Fibroblast of skin of left quadriceps (primary cell): ENCODE measurements around the gene SLC4A11.
"Not testable (repeated sequence)": the region's sequence is repeated elsewhere in the genome, so short reads cannot be mapped to it uniquely, and the experiment has no call there.

ENCODE experiments used
- DNase-seq, 2 experiments: peaks; one replicate each; pipeline ENCODE4 v3.0.0-alpha.2; 2013; ENCODE audit warnings: low read depth in 2 of 2

Gene SLC4A11

DNA sequence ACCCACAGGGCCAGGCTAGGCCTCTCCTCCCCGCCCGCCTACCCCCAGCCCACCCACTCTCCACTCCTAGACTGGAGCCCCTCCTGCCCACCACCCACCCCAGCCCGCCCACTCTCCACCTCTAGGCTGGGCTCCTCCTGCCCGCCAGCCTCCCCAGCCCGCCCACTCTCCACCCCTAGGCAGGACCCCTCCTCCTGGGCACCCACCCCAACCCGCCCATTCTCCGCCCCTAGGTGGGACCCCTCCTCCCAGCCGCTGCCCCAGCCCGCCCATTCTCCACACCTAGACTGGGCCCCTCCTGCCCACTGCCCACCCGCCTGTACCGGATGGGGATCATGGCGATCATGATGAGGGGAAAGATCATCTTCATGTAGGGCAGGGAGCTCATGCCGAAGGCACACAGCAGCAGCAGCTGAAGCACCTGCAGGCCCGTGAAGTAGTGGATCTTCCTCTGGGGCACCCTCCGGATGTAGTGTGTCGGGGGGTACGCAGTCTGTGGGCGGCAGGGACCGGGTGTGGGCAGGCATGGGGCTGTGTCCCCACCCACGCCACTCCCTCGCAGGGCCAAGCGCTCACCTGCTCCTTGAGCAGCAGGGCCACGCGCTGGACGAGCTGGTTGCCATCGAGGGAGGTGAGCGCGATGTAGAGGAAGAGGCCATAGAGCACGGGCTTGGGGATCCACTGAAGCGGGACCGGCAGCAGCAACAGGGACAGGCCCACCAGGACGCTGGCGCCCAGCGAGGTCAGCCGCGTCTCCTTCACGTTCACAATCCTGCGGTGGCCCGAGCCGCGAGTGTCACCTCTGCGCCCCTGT lies 10.8 kb downstream of the SLC4A11 start:
- DNase-seq = no peak

- no peak for DNase-seq
Observed at GRCh38 chr20:3227506-3227905, 11.5 kb downstream of the SLC4A11 start.

- no peak for DNase-seq
Observed at GRCh38 chr20:3226864-3227263, 12.1 kb downstream of the SLC4A11 start.

DNA sequence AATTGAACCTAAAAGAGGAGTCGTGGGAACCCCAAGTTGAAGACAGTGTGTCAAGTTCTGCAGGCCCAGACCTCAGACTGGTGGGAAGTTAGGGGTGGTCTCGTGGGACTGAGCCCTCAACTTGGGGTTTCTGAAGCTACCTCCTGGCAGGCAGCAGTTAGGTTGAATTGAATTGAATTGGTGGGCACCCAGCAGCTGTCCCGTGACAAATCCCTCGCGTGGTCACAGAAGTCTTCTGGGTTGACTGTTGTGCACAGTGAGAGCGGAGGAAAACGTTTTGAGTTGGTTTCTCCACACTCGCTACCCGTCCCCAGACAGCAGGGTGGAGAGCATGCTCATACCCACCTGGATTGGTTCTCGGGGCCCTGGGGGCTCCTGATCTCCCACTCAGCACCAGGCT lies 12.9 kb downstream of the SLC4A11 start:
- no peak for DNase-seq

GRCh38 chr20:3224681-3225421 lies 14.1 kb downstream of the SLC4A11 start:
- DNase-seq = no peak

GRCh38 chr20:3223994-3224680 lies 14.9 kb downstream of the SLC4A11 start:
- no peak for DNase-seq

DNA sequence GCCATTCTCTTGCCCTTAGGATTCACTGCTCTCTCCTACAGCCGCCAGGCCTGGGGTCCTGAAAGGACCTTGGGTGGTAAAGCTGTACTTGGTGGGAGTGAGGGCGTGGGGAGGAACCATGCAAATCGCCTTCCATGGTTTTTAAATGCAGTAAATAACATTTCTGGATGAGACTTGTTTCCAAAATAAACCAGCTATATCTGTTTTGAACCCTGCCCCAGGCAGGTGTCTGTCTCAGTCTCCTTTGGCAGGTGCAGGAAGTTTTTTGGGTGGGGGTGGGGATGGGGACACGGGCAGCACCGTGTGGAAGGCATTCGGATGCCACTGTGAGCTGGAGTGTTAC lies 15.4 kb downstream of the SLC4A11 start:
- DNase-seq = no peak

- no peak for DNase-seq
Observed at GRCh38 chr20:3222635-3223600, 16.1 kb downstream of the SLC4A11 start.

- DNase-seq = no peak
Observed at GRCh38 chr20:3221398-3222226, 17.4 kb downstream of the SLC4A11 start.

DNA sequence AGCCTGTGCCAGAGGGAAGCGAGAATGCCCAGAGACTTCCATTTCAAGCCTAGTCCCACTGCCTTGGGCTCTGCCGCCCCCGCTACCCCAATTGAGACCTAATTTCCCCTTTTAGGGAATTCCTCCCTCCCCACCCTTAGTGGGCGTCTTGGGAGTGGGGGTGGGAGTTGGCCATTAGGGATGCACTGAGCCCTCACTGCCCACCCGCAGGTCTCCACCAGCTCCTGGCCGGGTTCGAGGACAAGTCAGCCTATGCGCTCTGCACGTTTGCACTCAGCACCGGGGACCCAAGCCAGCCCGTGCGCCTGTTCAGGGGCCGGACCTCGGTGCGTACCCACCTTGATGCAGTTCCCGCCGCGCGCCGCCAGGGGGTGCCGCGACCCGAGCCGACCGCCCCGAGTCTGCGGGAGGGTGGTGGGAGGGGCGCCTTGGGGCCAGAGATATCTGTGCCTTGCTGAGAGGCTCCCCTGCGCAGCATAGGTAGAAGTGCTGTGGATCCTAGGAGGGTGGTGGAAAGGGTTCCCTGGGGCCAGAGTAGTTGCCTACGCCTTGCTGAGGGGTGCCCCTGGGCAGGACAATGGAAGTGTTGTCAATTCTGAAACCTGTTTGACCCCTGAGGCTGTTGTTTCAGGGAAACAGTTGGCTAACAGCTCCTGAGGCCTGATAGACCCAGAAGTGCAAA lies 20.5 kb downstream of the SLC4A11 start:
- DNase-seq = no peak

DNA sequence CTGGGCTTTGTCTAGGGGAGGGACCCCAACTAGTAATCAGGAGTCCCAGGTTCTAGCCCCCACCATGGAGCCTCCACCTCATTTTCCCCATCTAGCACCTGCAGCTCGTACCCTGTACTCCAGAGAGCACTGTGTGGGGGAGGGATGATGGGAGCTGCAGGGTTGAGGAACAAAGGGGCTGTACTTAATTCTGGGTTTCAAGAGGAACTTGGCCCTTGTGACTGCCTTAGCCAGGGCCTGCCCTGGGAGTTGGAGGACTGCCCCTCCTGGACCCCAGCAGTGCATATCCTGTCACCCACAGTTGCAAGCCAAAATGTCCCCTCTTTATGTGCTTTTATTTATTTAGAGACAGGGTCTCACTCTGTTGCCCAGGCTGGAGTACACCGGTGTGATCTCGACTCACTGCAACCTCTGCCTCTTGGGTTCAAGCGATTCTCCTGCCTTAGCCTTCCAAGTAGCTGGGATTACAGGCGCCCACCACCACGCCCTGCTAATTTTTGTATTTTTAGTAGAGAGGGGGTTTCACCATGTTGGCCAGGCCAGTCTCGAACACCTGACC lies 23.6 kb downstream of the SLC4A11 start:
- DNase-seq = not testable (repeated sequence)

- DNase-seq = no peak
Observed at GRCh38 chr20:3213226-3213625, 25.8 kb downstream of the SLC4A11 start.

DNA sequence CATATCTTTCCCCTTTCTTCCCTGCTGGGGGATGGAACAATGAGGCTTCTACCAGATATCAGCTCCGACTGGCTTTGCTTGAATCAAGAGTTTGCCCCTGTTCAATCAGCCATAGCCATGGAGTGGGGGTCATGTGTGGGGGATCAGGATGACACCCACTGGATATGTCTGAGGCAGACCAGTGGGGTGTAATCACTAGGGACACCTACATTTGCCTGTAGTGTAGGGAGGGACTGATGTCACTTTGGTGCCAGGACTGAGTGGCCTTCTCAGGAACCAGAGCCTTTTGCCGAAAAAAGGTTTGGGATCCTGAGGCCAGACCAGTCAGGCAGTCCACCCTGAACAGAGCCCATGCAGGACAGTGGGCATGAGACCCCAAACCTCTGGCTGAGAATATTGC lies 28.6 kb downstream of the SLC4A11 start:
- no peak for DNase-seq

DNA sequence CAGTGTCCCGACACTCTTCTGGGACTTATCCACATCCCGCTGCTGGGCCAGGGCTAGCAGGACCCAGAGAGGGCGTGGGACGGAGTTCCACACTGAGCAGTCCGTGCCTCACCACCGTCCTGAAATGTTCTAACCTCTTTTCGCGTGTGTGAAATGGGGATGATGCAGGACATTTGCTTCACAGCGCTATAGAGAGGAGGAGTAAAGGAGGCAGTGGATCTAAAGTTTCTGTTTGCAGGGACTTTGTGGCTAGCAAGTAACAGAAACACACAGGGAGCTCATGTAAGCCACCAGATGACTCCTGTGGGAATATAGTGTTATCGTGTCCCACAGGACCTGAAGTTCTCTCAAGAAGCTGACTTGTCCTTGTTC lies 29.1 kb downstream of the SLC4A11 start:
- DNase-seq = no peak

DNA sequence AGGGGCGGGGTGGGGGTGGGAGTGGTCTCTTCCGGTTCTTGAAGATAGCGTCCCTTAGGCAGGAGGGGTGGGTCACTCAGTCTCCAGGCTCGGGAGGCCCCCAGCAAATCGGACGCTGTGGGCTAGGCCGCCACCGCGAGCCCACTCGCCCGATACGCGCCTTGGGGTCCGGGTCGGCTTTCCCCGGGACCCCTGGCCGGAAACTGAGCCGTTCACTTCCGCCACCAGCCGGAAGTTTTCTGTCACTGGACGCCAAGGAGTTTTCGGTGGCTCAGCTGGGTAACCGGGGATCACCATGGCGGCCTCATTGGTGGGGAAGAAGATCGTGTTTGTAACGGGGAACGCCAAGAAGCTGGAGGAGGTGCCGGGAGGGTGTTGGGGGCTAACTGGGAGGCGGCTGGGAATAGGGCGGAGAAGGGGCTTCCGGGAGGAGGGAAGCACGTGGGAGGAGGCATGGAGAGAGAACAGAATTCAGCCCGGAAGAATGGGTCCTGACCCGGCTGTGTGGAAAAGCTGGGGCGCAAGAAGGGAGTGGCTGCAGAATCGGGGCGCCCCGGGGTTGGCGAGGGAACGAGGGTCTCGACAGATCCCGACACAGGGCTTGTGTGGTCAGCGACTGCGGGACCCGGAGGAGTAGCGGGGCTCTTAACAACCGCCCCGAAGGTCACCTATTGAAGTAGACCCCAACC lies 29.6 kb downstream of the SLC4A11 start, which contains the start of gene ITPA:
ITPA (plus strand) TSS at position 242 of the 689 bp plus-strand sequence; CDS start at position 296, 54 bp downstream.
- DNase-seq = no peak

- no peak for DNase-seq
Observed at GRCh38 chr20:3208786-3209256, 30.2 kb downstream of the SLC4A11 start.

- DNase-seq = peak; percentile 52 to 55
Observed at GRCh38 chr20:3204124-3204794, 34.7 kb downstream of the SLC4A11 start, which contains the start of gene DDRGK1. Gene DDRGK1 (minus strand): TSS chr20:3204682. CDS start chr20:3204627, 55 bp downstream.
